Measurements from ENCODE around the gene ADAM12. TPM values are rescaled to one million over a fixed set of nuclear protein-coding genes. Genes with fewer than 3 reads are reported as not detected.

Gene ADAM12
- total and polyA plus RNA-seq, 2 of the 13 experiments (the other 11 are each of a cell fraction or from before 2014, with no cell fraction given), result not detected

DNA sequence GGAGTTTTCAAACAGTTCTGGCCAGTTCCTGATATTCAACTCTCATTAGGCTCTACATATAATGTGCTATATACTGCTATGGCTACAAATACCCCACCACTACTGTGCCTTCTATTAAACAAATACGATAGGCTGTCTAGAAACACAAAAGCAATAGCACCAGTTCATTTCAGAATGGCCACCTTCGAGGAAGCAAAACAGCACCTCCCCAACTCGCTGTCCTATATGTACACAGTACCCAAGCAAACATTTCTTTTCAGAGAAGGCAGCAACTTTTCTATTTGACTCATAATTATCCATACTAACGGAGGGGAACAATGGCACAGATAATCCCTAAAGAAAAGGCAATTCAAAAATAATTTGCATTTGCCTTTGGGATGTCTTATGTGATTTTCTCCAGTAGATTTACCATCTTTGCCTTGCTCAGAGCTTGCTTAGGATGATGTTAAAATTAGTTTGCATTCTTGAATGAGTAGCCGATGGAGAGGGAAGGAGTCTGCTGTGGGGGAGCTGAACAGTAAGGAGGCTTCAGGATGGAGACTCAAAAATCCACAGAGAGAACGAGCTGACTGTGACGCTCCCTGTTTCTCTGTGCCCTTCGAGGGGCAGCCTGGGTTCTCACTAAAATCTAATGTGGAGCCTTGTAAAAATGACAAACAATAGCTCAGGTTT is 273.3 kb downstream of the ADAM12 start:
- H3K36me3 ChIP-seq (replicated peaks in 1 of 2; ENCODE audit: control insufficient read depth in 1 of 2, insufficient read depth in 2 of 2, low read length in 2 of 2), result no peaks in the 10 kb centered on the region
- no peak for DNase-seq (ENCODE audit: low spot score)
- intact Hi-C loops (cut with micrococcal nuclease; ENCODE audit: unreplicated experiment) (no loop called here), in situ Hi-C loops (cut with HindIII; ENCODE audit: extremely low pct_ligation_motif_present, low pct_unique_long_range_greater_than_20kb) (no loop called here)
- H3K4me2 ChIP-seq (ENCODE audit: low read depth, low read length), result no peak overlapping the region
- no peak for ATAC-seq
- no peaks in the 10 kb centered on the region for H4K20me1 ChIP-seq (ENCODE audit: insufficient read depth, low read length)
- no peak for FAIRE-seq
- H3K4me3 ChIP-seq (replicated peaks in 1 of 3; ENCODE audit: insufficient read depth in 1 of 3, low read depth in 2 of 3, low read length in 3 of 3), result no peak overlapping the region
- H3K79me2 ChIP-seq (ENCODE audit: insufficient read depth, low read length), result no peaks in the 10 kb centered on the region
- H3K4me1 ChIP-seq (ENCODE audit: insufficient read depth, low read length), result no peaks in the 10 kb centered on the region
- POLR2A ChIA-PET, result no interaction called here
- no peak overlapping the region for H3K9ac ChIP-seq (ENCODE audit: insufficient read depth, low read depth, low read length)
- BruUV-seq (replicated peaks), result no TSS peak
- TF ChIP-seq ZNF614 (CRISPR knock-in tag; IDR thresholded peaks at IDR 0.05; ENCODE audit: borderline replicate concordance) (no peak), ARNT (IDR thresholded peaks at IDR 0.05) (no peak), KDM5A (IDR thresholded peaks at IDR 0.05; ENCODE audit: borderline replicate concordance, low read length) (no peak), HOXA5 (CRISPR knock-in tag; IDR thresholded peaks at IDR 0.05) (no peak), THAP7 (CRISPR knock-in tag; IDR thresholded peaks at IDR 0.05) (no peak), ZSCAN31 (CRISPR knock-in tag; IDR thresholded peaks at IDR 0.05; ENCODE audit: low read depth) (no peak), BRCA1 (CRISPR knock-in tag; IDR thresholded peaks at IDR 0.05) (no peak), PAX8 (CRISPR knock-in tag; IDR thresholded peaks at IDR 0.05; ENCODE audit: borderline replicate concordance) (no peak), ZMAT3 (CRISPR knock-in tag; conservative IDR thresholded peaks at IDR 0.05) (no peak), GABPA (IDR thresholded peaks at IDR 0.05; ENCODE audit: low read depth, low read length) (no peak), GABPA (CRISPR knock-in tag; IDR thresholded peaks at IDR 0.05; ENCODE audit: low read depth) (no peak), ZNF75D (CRISPR knock-in tag; IDR thresholded peaks at IDR 0.05; ENCODE audit: borderline replicate concordance) (no peak), ZNF564 (CRISPR knock-in tag; IDR thresholded peaks at IDR 0.05) (no peak), NFYC (CRISPR knock-in tag; IDR thresholded peaks at IDR 0.05) (no peak), POLR2AphosphoS5 (IDR thresholded peaks at IDR 0.05; ENCODE audit: low read depth, low read length) (no peak)
- TF ChIP-seq, protein P1, sequence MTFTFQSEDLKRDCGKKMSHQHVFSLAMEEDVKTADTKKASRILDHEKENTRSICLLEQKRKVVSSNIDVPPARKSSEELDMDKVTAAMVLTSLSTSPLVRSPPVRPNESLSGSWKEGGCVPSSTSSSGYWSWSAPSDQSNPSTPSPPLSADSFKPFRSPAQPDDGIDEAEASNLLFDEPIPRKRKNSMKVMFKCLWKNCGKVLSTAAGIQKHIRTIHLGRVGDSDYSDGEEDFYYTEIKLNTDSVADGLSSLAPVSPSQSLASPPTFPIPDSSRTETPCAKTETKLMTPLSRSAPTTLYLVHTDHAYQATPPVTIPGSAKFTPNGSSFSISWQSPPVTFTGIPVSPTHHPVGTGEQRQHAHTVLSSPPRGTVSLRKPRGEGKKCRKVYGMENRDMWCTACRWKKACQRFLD (CRISPR knock-in tag; IDR thresholded peaks at IDR 0.05; ENCODE audit: borderline replicate concordance), result no peak
- CTCF ChIA-PET (ENCODE audit: low intra/inter-chr PET ratio, low total read pairs), result no interaction called here
- no peak overlapping the region for H3K27ac ChIP-seq (ENCODE audit: extremely low read length, insufficient read depth, low read length)
- no peaks in the 10 kb centered on the region for H3K9me3 ChIP-seq (ENCODE audit: low read length)
- 2% methylated on average over 8 of the region's 8 CpGs for WGBS (ENCODE audit: low lambda C conversion rate)
- peaks cover 0 to 4% of the 10 kb centered on the region in 2 experiments; a peak in 1 of 5 replicates for H3K27me3 ChIP-seq (ENCODE audit: control insufficient read depth in 1 of 2, insufficient read depth in 2 of 2, low read length in 2 of 2)
- H2AFZ ChIP-seq (ENCODE audit: low read length), result no peak overlapping the region
